H9 (cell line): ENCODE measurements around the gene RMRP. TPM values are rescaled to one million over a fixed set of nuclear protein-coding genes. Genes with fewer than 3 reads are reported as not detected.

Experiments
- DNase-seq: peaks from one replicate; pipeline ENCODE4 v3.0.0-alpha.2; 2017
- H2AFZ ChIP-seq: one replicate; pipeline ENCODE4 v1.6.1; 2013; ENCODE audit warnings: mild to moderate bottlenecking, low read length, control low read depth, moderate library complexity
- H2AK5ac ChIP-seq: 2 replicates; pipeline ENCODE4 v1.6.1; 2013; ENCODE audit warnings: low read length, control low read depth, mixed read lengths; ENCODE audit not compliant: insufficient read length
- H2BK120ac ChIP-seq: one replicate; pipeline ENCODE4 v1.6.1; 2013; ENCODE audit warnings: low read depth, mild to moderate bottlenecking, low read length, control low read depth, inconsistent platforms; ENCODE audit not compliant: poor library complexity, severe bottlenecking
- H2BK12ac ChIP-seq: 2 replicates; pipeline ENCODE4 v1.6.1; 2013; ENCODE audit warnings: low read length, control low read depth, mixed read lengths, low read depth; ENCODE audit not compliant: insufficient read length
- H2BK15ac ChIP-seq: 2 replicates; pipeline ENCODE4 v1.6.1; 2013; ENCODE audit warnings: low read depth, low read length, control low read depth
- H2BK20ac ChIP-seq: one replicate; pipeline ENCODE4 v1.6.1; 2013; ENCODE audit warnings: low read depth, mild to moderate bottlenecking, low read length, control low read depth, inconsistent platforms; ENCODE audit not compliant: poor library complexity, severe bottlenecking
- H2BK5ac ChIP-seq: 2 replicates; pipeline ENCODE4 v1.6.1; 2013; ENCODE audit warnings: low read length, control low read depth, mixed read lengths; ENCODE audit not compliant: insufficient read length
- H3K14ac ChIP-seq: 2 replicates; pipeline ENCODE4 v1.6.1; 2013; ENCODE audit warnings: low read length, control low read depth; ENCODE audit not compliant: insufficient read depth
- H3K18ac ChIP-seq: 2 replicates; pipeline ENCODE4 v1.6.1; 2013; ENCODE audit warnings: low read depth, mild to moderate bottlenecking, mixed read lengths, low read length, control low read depth; ENCODE audit not compliant: insufficient read length
- H3K23ac ChIP-seq: 2 replicates; pipeline ENCODE4 v1.6.1; 2013; ENCODE audit warnings: low read length, control low read depth, mixed read lengths, low read depth; ENCODE audit not compliant: insufficient read length
- H3K23me2 ChIP-seq: 2 replicates; pipeline ENCODE4 v1.6.1; 2013; ENCODE audit warnings: low read depth, mild to moderate bottlenecking, mixed read lengths, low read length, control low read depth; ENCODE audit not compliant: insufficient read length, poor library complexity, severe bottlenecking
- H3K27ac ChIP-seq: 2 replicates; pipeline ENCODE4 v1.5.1; 2013; ENCODE audit warnings: low read length, control low read depth, mixed read lengths, low read depth; ENCODE audit not compliant: insufficient read length
- H3K27me3 ChIP-seq: 2 replicates; pipeline ENCODE4 v1.6.1; 2013; ENCODE audit warnings: low read length, control low read depth, inconsistent platforms; ENCODE audit not compliant: insufficient read depth
- H3K4ac ChIP-seq: 2 replicates; pipeline ENCODE4 v1.6.1; 2013; ENCODE audit warnings: low read depth, mild to moderate bottlenecking, control low read depth, inconsistent platforms, low read length, moderate library complexity
- H3K4me1 ChIP-seq: 2 replicates; pipeline ENCODE4 v1.6.1; 2013; ENCODE audit warnings: low read length, control low read depth, inconsistent platforms; ENCODE audit not compliant: insufficient read depth
- H3K4me2 ChIP-seq: 2 replicates; pipeline ENCODE4 v1.6.1; 2013; ENCODE audit warnings: low read length, control low read depth, mixed read lengths; ENCODE audit not compliant: insufficient read length, insufficient read depth
- H3K56ac ChIP-seq: 2 replicates; pipeline ENCODE4 v1.6.1; 2013; ENCODE audit warnings: low read depth, mild to moderate bottlenecking, mixed read lengths, low read length, control low read depth; ENCODE audit not compliant: insufficient read length
- H3K79me1 ChIP-seq: 2 replicates; pipeline ENCODE4 v1.6.1; 2013; ENCODE audit warnings: low read depth, mild to moderate bottlenecking, moderate library complexity, low read length, control low read depth, inconsistent platforms; ENCODE audit not compliant: insufficient read depth, poor library complexity, severe bottlenecking
- H3K79me2 ChIP-seq: 2 replicates; pipeline ENCODE4 v1.6.1; 2013; ENCODE audit warnings: low read length, control low read depth, inconsistent platforms; ENCODE audit not compliant: insufficient read depth
- H3K9ac ChIP-seq: 2 replicates; pipeline ENCODE4 v1.6.1; 2013; ENCODE audit warnings: low read length, control low read depth, mixed read lengths; ENCODE audit not compliant: insufficient read length; ENCODE audit errors: extremely low read depth
- H3K9me3 ChIP-seq: one replicate; pipeline ENCODE4 v1.6.1; 2013; ENCODE audit warnings: low read depth, low read length, inconsistent platforms; ENCODE audit not compliant: control insufficient read depth
- H3T11ph ChIP-seq: one replicate; pipeline ENCODE4 v1.6.1; 2013; ENCODE audit warnings: mild to moderate bottlenecking, low read length, control low read depth, inconsistent platforms
- H4K20me1 ChIP-seq: one replicate; pipeline ENCODE4 v1.6.1; 2013; ENCODE audit not compliant: control insufficient read depth, insufficient read length, insufficient read depth
- H4K5ac ChIP-seq: 2 replicates; pipeline ENCODE4 v1.6.1; 2013; ENCODE audit warnings: low read depth, mild to moderate bottlenecking, mixed read lengths, low read length, control low read depth; ENCODE audit not compliant: insufficient read length
- H4K8ac ChIP-seq: replicated peaks from 2 replicates; pipeline ENCODE4 v1.6.1; 2013; ENCODE audit warnings: low read length, control low read depth, mixed read lengths, low read depth; ENCODE audit not compliant: insufficient read length
- H4K91ac ChIP-seq: 2 replicates; pipeline ENCODE4 v1.6.1; 2013; ENCODE audit warnings: low read depth, mild to moderate bottlenecking, moderate library complexity, mixed read lengths, low read length, control low read depth; ENCODE audit not compliant: insufficient read length
- H3K27ac Mint-ChIP-seq, 3 experiments: 2 replicates in 2 of 3; 3 replicates in 1 of 3; pipeline ENCODE4 v1.8.0; 2020 to 2021; ENCODE audit warnings: mixed read lengths in 3 of 3, mild to moderate bottlenecking in 1 of 3, moderate library complexity in 1 of 3
- H3K27me3 Mint-ChIP-seq: 2 replicates; pipeline ENCODE4 v1.8.0; 2021; ENCODE audit warnings: low read depth, mild to moderate bottlenecking, moderate library complexity, mixed read lengths
- H3K36me3 Mint-ChIP-seq, 3 experiments: 2 replicates in 2 of 3; 3 replicates in 1 of 3; pipeline ENCODE4 v1.8.0; 2020 to 2021; ENCODE audit warnings: low read depth in 3 of 3, mixed read lengths in 3 of 3; ENCODE audit not compliant: insufficient read depth in 1 of 3
- H3K4me1 Mint-ChIP-seq, 2 experiments: 2 replicates each; pipeline ENCODE4 v1.8.0; 2020; ENCODE audit warnings: mixed read lengths in 2 of 2
- H3K4me3 Mint-ChIP-seq, 2 experiments: 2 replicates in 1 of 2; 3 replicates in 1 of 2; pipeline ENCODE4 v1.8.0; 2020 to 2021; ENCODE audit warnings: mild to moderate bottlenecking in 2 of 2, mixed read lengths in 2 of 2, moderate library complexity in 1 of 2
- H3K9me3 Mint-ChIP-seq, 2 experiments: 2 replicates in 1 of 2; 3 replicates in 1 of 2; pipeline ENCODE4 v1.8.0; 2020; ENCODE audit warnings: mild to moderate bottlenecking in 2 of 2, mixed read lengths in 2 of 2, moderate library complexity in 1 of 2
- CTCF ChIP-seq: fragments of 200-600 bp; sonication (generic); conservative IDR thresholded peaks from 3 replicates; pipeline ENCODE4 v1.8.0; 2021; ENCODE audit warnings: antibody characterized with exemption, mild to moderate bottlenecking
- WGBS: extraction: QIAGEN DNeasy Blood & Tissue Kit; methylation state at CpG from one replicate; pipeline ENCODE4 v1.1.7; 2013; ENCODE audit warnings: missing lambda C conversion rate, low lambda C conversion rate, mixed read lengths; ENCODE audit not compliant: insufficient read length; ENCODE audit errors: extremely low coverage; 5-methylcytosine and 5-hydroxymethylcytosine counted together
- total RNA-seq: library from RNA; stranded (reverse); gene quantifications from 2 replicates; pipeline ENCODE4 v1.2.1, GENCODE V29; 2021

The RMRP gene
- total RNA-seq, 1 experiment from 2014 or later, result 18,417 TPM

GRCh38 chr9:35666549-35666948, 8.7 kb upstream of the RMRP start:
- Histone ChIP-seq H2BK120ac (no peak overlapping the region), H2AFZ (no peak overlapping the region), H3K23me2 (peaks cover 8% of the 10 kb centered on the region), H3K27me3 (no peaks in the 10 kb centered on the region), H3K4me2 (no peak overlapping the region), H2AK5ac (no peak overlapping the region), H2BK12ac (no peak overlapping the region), H4K20me1 (no peaks in the 10 kb centered on the region), H2BK20ac (no peak overlapping the region), H3K18ac (no peak overlapping the region), H3K79me1 (no peaks in the 10 kb centered on the region), H3K4ac (no peak overlapping the region), H4K5ac (no peak overlapping the region), H4K91ac (no peak overlapping the region), H2BK5ac (no peak overlapping the region), H3K9me3 (no peaks in the 10 kb centered on the region), H4K8ac (no peak overlapping the region), H3K14ac (no peak overlapping the region), H3K27ac (no peak overlapping the region), H3K79me2 (no peaks in the 10 kb centered on the region), H3K9ac (no peak overlapping the region), H3T11ph (no peak overlapping the region), H3K56ac (no peak overlapping the region), H3K23ac (no peak overlapping the region), H3K4me1 (no peaks in the 10 kb centered on the region; the same call in 1 of the 2 replicates), H2BK15ac (no peak overlapping the region; the same call in 1 of the 2 replicates)
- TF ChIP-seq CTCF, result no peak
- no peak for DNase-seq
- H3K4me3 Mint-ChIP-seq, result no peak overlapping the region
- H3K36me3 Mint-ChIP-seq, result peaks cover 12 to 20% (median 15%) of the 10 kb centered on the region in 3 experiments; a peak in 6 of 7 replicates
- peaks cover 9% of the 10 kb centered on the region for H3K27me3 Mint-ChIP-seq
- H3K9me3 Mint-ChIP-seq, result no peaks in the 10 kb centered on the region
- H3K27ac Mint-ChIP-seq, result no peak overlapping the region; a peak in 1 of 7 replicates
- peaks cover 21 to 31% of the 10 kb centered on the region in 2 experiments for H3K4me1 Mint-ChIP-seq
- no CpG with 5 or more reads among the region's 5 CpGs for WGBS
